Neural progenitor cell (in vitro differentiated cells): Measurements from ENCODE around the gene NLRP8. TPM values are rescaled to one million over a fixed set of nuclear protein-coding genes. Genes with fewer than 3 reads are reported as not detected.

Experiments used
- DNase-seq: peaks from one replicate; pipeline ENCODE4 v3.0.0-alpha.2; 2016; ENCODE audit warnings: low spot score
- H2AFZ ChIP-seq: fragments of 200-600 bp; sonication (generic); replicated peaks from 2 replicates; pipeline ENCODE4 v1.6.1; 2016; ENCODE audit warnings: antibody characterized with exemption
- H3F3A ChIP-seq: fragments of 200-600 bp; sonication (generic); 2 replicates; pipeline ENCODE4 v1.6.1; 2016; ENCODE audit warnings: antibody characterized with exemption, low read depth
- H3K27ac ChIP-seq: fragments of 200-600 bp; sonication (generic); 2 replicates; pipeline ENCODE4 v1.5.1; 2016; ENCODE audit warnings: mild to moderate bottlenecking
- H3K27me3 ChIP-seq: fragments of 200-600 bp; sonication (generic); 2 replicates; pipeline ENCODE4 v1.6.1; 2016; ENCODE audit warnings: mild to moderate bottlenecking, moderate library complexity
- H3K36me3 ChIP-seq: fragments of 200-600 bp; sonication (generic); 2 replicates; pipeline ENCODE4 v1.5.1; 2016
- H3K4me1 ChIP-seq: fragments of 200-600 bp; sonication (generic); 2 replicates; pipeline ENCODE4 v1.6.1; 2016; ENCODE audit warnings: mixed run types
- H3K4me2 ChIP-seq: fragments of 200-600 bp; sonication (generic); 2 replicates; pipeline ENCODE4 v1.6.1; 2016
- H3K4me3 ChIP-seq: fragments of 200-600 bp; sonication (generic); 2 replicates; pipeline ENCODE4 v1.5.1; 2016
- H3K79me2 ChIP-seq: fragments of 200-600 bp; sonication (generic); 2 replicates; pipeline ENCODE4 v1.6.1; 2016; ENCODE audit warnings: low read depth
- H3K9ac ChIP-seq: fragments of 200-600 bp; sonication (generic); 2 replicates; pipeline ENCODE4 v1.6.1; 2016
- H3K9me3 ChIP-seq: fragments of 200-600 bp; sonication (generic); 2 replicates; pipeline ENCODE4 v1.5.1; 2016; ENCODE audit warnings: low read depth
- H4K20me1 ChIP-seq: fragments of 200-600 bp; sonication (generic); 2 replicates; pipeline ENCODE4 v1.6.1; 2016; ENCODE audit warnings: low read depth
- H3K27ac Mint-ChIP-seq: 3 replicates; pipeline ENCODE4 v1.8.0; 2021; ENCODE audit warnings: mixed read lengths
- H3K27me3 Mint-ChIP-seq: 2 replicates; pipeline ENCODE4 v1.8.0; 2022; ENCODE audit warnings: low read depth, mild to moderate bottlenecking, inconsistent platforms, moderate library complexity, mixed read lengths; ENCODE audit not compliant: insufficient read depth
- H3K36me3 Mint-ChIP-seq: 3 replicates; pipeline ENCODE4 v1.8.0; 2021; ENCODE audit warnings: mixed read lengths
- H3K4me1 Mint-ChIP-seq: 3 replicates; pipeline ENCODE4 v1.8.0; 2021; ENCODE audit warnings: mixed read lengths
- H3K4me3 Mint-ChIP-seq: 3 replicates; pipeline ENCODE4 v1.8.0; 2021; ENCODE audit warnings: mild to moderate bottlenecking, moderate library complexity, mixed read lengths
- H3K9me3 Mint-ChIP-seq: 3 replicates; pipeline ENCODE4 v1.8.0; 2020; ENCODE audit warnings: mixed read lengths
- EZH2 ChIP-seq: fragments of 200-600 bp; sonication (generic); IDR thresholded peaks from 2 replicates; pipeline ENCODE4 v1.6.1; 2017; ENCODE audit warnings: antibody characterized with exemption, mild to moderate bottlenecking, moderate library complexity
- EZH2phosphoT487 ChIP-seq: fragments of 200-600 bp; sonication (generic); IDR thresholded peaks from 2 replicates; pipeline ENCODE4 v1.6.1; 2017; ENCODE audit warnings: antibody characterized with exemption
- total RNA-seq: library from RNA; depleted of rRNA; stranded (reverse); fragments of >200 nt; gene quantifications from 2 replicates; pipeline ENCODE4 v1.2.3, GENCODE V29; 2015; ENCODE audit warnings: low replicate concordance
- TF ChIP-seq, protein P1 (sequence below): fragments of 200-600 bp; sonication (generic); IDR thresholded peaks from 2 replicates; pipeline ENCODE4 v1.5.1; 2017; ENCODE audit warnings: antibody characterized with exemption, mild to moderate bottlenecking

Gene NLRP8
- total RNA-seq, 1 donor from 2014 or later = not detected

DNA sequence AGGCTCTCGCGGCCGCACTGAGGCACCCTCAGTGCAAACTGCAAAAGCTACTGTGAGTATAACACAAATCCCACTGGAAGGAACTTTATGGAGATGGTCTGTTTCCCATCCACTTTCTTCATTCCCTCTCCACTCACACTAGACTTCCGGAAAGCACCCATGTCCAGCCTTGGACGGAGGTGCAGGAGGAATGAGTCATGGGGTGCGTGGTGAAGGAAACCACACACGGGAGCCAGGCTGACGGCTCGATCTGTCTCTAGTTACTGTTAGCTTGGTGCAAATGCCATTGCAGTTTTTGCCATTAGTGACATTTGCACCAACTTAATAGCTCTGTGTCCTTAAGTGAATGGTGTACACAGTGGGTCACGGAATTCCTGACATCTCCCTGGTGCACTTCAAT, 14.6 kb downstream of the NLRP8 start:
- Histone ChIP-seq H3K9me3 (peaks cover 8% of the 10 kb centered on the region), H2AFZ (no peak overlapping the region), H3K36me3 (no peaks in the 10 kb centered on the region), H3F3A (no peaks in the 10 kb centered on the region), H3K4me3 (no peak overlapping the region), H3K79me2 (no peaks in the 10 kb centered on the region), H3K9ac (no peak overlapping the region), H3K27ac (no peak overlapping the region), H3K4me2 (no peak overlapping the region), H4K20me1 (no peaks in the 10 kb centered on the region), H3K4me1 (no peaks in the 10 kb centered on the region), H3K27me3 (no peaks in the 10 kb centered on the region)
- no peaks in the 10 kb centered on the region for H3K27me3 Mint-ChIP-seq
- peaks cover 38% of the 10 kb centered on the region for H3K9me3 Mint-ChIP-seq
- no peak for TF ChIP-seq EZH2phosphoT487
- no peak for TF ChIP-seq EZH2
- TF ChIP-seq, protein P1, sequence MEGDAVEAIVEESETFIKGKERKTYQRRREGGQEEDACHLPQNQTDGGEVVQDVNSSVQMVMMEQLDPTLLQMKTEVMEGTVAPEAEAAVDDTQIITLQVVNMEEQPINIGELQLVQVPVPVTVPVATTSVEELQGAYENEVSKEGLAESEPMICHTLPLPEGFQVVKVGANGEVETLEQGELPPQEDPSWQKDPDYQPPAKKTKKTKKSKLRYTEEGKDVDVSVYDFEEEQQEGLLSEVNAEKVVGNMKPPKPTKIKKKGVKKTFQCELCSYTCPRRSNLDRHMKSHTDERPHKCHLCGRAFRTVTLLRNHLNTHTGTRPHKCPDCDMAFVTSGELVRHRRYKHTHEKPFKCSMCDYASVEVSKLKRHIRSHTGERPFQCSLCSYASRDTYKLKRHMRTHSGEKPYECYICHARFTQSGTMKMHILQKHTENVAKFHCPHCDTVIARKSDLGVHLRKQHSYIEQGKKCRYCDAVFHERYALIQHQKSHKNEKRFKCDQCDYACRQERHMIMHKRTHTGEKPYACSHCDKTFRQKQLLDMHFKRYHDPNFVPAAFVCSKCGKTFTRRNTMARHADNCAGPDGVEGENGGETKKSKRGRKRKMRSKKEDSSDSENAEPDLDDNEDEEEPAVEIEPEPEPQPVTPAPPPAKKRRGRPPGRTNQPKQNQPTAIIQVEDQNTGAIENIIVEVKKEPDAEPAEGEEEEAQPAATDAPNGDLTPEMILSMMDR = no peak
- no peak for DNase-seq
- no peak overlapping the region for H3K27ac Mint-ChIP-seq
- no peaks in the 10 kb centered on the region for H3K4me1 Mint-ChIP-seq
- no peak overlapping the region for H3K4me3 Mint-ChIP-seq
- H3K36me3 Mint-ChIP-seq = no peaks in the 10 kb centered on the region

DNA sequence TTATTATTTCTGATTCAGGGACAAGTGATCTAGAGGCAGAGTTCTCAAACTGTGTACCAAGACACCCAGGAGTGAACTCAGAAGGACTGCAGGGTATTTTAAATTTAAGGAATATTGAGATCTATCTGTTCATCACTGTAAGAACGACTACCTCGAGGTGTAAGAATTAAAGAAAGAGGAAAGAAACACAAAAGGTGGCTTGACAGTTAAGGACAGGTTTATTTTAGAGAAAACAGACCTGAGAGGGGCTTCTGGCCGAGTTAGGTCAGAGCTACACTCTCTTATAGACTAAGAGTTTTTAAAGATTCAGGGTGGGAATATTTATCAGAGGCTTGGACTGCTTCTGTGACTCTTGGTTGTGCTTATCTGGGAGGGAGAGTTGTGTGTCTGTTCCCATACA, 26.4 kb downstream of the NLRP8 start:
- Mint-ChIP-seq H3K36me3 (no peaks in the 10 kb centered on the region), H3K27me3 (peaks cover 4% of the 10 kb centered on the region), H3K27ac (no peak overlapping the region), H3K4me3 (no peak overlapping the region), H3K4me1 (no peaks in the 10 kb centered on the region), H3K9me3 (peaks cover 42% of the 10 kb centered on the region)
- H3K27me3 ChIP-seq = no peaks in the 10 kb centered on the region
- no peaks in the 10 kb centered on the region for H3K36me3 ChIP-seq
- no peak overlapping the region for H2AFZ ChIP-seq
- no peaks in the 10 kb centered on the region for H3K4me1 ChIP-seq
- peaks cover 8% of the 10 kb centered on the region for H3K9me3 ChIP-seq
- no peaks in the 10 kb centered on the region for H4K20me1 ChIP-seq
- H3K4me2 ChIP-seq = no peak overlapping the region
- H3K9ac ChIP-seq = no peak overlapping the region
- H3F3A ChIP-seq = no peaks in the 10 kb centered on the region
- no peak overlapping the region for H3K4me3 ChIP-seq
- TF ChIP-seq EZH2phosphoT487 (no peak), EZH2 (no peak)
- TF ChIP-seq, protein P1 = no peak
- H3K79me2 ChIP-seq = no peaks in the 10 kb centered on the region
- H3K27ac ChIP-seq = no peak overlapping the region
- DNase-seq = no peak

DNA sequence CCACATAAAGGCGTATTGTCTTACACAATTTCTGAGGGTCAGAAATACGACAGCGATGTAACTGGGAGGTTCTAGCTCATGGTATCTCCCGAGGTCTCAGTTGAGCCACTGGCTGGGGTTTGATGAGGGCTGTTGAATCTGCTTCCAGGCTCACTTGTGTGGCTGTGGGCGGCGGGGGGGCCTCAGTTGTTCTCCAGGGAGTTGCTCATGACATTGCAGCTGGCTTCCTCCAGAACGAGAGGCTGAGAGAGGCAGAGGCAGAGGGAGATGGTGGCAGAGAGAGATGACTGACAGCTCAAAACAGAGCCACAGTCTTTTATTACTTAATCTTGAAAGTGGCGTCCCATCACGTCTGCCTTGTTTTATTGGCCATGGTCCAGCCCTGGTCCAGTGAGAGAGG, 32.8 kb downstream of the NLRP8 start:
- H4K20me1 ChIP-seq = no peaks in the 10 kb centered on the region
- Mint-ChIP-seq H3K27me3 (peaks cover 4% of the 10 kb centered on the region), H3K27ac (no peak overlapping the region), H3K36me3 (no peaks in the 10 kb centered on the region), H3K9me3 (peaks cover 25% of the 10 kb centered on the region), H3K4me3 (no peak overlapping the region), H3K4me1 (no peaks in the 10 kb centered on the region)
- no peak overlapping the region for H3K9ac ChIP-seq
- no peak for TF ChIP-seq EZH2phosphoT487
- TF ChIP-seq, protein P1 = no peak
- H3K27me3 ChIP-seq = no peaks in the 10 kb centered on the region
- H3K4me3 ChIP-seq = no peak overlapping the region
- no peaks in the 10 kb centered on the region for H3K36me3 ChIP-seq
- no peak for DNase-seq
- no peaks in the 10 kb centered on the region for H3K4me1 ChIP-seq
- peaks cover 3% of the 10 kb centered on the region for H3K9me3 ChIP-seq
- no peaks in the 10 kb centered on the region for H3K79me2 ChIP-seq
- H2AFZ ChIP-seq = no peak overlapping the region
- no peak overlapping the region for H3K27ac ChIP-seq
- H3F3A ChIP-seq = no peaks in the 10 kb centered on the region
- no peak overlapping the region for H3K4me2 ChIP-seq

DNA sequence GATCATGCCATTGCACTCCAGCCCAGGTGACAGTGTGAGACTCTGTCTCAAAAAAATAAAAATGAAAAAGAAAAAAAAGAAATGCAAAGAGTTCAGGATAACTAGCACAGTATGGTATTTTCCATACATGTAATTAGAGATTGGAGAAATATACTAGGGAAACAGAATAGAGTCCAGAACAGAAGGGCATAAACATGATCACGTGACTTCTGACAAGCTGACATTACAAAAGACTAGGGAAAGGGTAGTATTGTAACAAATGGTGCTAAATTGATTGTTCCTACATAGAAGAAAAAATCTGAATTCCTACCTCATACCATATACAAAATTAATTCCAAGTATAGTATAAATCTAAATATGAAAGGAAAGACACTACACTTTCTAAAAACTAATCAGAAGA, 37.6 kb downstream of the NLRP8 start:
- H3K9me3 ChIP-seq = peaks cover 9% of the 10 kb centered on the region
- H3K4me3 ChIP-seq = no peak overlapping the region
- DNase-seq = no peak
- H3K9ac ChIP-seq = no peak overlapping the region
- H2AFZ ChIP-seq = no peak overlapping the region
- TF ChIP-seq, protein P1 = no peak
- TF ChIP-seq EZH2phosphoT487 (no peak), EZH2 (no peak)
- no peaks in the 10 kb centered on the region for H3F3A ChIP-seq
- no peak overlapping the region for H3K27ac ChIP-seq
- no peaks in the 10 kb centered on the region for H4K20me1 ChIP-seq
- Mint-ChIP-seq H3K36me3 (no peaks in the 10 kb centered on the region), H3K9me3 (peaks cover 38% of the 10 kb centered on the region), H3K27ac (no peak overlapping the region), H3K4me3 (no peak overlapping the region), H3K27me3 (no peaks in the 10 kb centered on the region), H3K4me1 (no peaks in the 10 kb centered on the region)
- no peaks in the 10 kb centered on the region for H3K36me3 ChIP-seq
- no peaks in the 10 kb centered on the region for H3K27me3 ChIP-seq
- H3K4me1 ChIP-seq = no peaks in the 10 kb centered on the region
- no peaks in the 10 kb centered on the region for H3K79me2 ChIP-seq
- no peak overlapping the region for H3K4me2 ChIP-seq
